SIG-M5 treated with dmso at 0.1 percent for 504 hours (cell line): ENCODE data around the gene MAGI1.
"Not testable (repeated sequence)": the region's sequence is repeated elsewhere in the genome, so short reads cannot be mapped to it uniquely, and the experiment has no call there.

Experiments
- DNase-seq: peaks from one replicate; lab custom pipeline; 2025; ENCODE audit not compliant: unreplicated experiment; lab: John Stamatoyannopoulos, UW

MAGI1 gene

DNA sequence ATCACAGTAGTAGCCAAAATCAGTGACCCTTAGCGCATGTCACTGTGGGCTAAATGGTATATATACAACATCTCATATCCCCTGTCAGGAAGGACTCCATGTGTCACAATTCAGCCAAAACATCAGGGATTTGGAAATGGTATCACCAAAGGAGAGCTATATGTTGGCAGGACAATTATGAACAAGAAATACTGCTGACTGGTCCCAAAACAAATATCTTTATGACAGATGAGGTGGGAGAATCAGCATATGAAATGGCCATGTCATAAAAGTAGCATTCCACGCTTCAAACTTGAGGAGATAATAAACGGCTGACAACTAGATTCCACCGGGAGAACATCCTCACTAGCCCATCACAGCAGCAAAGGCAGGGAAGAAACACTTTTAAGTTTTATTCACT, 158.4 kb downstream of the MAGI1 start:
- no peak for DNase-seq

DNA sequence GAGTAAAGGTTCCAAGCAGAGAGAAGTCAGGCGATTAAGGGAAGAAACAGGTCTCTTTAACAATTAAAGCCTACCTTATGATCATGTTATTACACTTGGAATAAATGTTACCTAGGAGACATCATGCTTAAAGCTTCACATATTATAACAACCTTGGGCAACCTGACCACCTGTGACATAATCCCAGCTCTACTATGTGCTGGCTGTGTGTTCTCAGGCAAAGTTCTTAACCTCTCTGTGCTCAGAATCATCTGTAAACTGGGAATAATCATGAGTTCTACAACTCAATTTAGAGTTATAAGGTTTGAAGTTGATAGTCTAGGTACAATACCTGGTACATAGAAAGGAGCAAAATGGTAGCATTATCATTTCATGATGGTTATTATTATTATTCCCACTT, 159.3 kb downstream of the MAGI1 start:
- DNase-seq, result no peak

DNA sequence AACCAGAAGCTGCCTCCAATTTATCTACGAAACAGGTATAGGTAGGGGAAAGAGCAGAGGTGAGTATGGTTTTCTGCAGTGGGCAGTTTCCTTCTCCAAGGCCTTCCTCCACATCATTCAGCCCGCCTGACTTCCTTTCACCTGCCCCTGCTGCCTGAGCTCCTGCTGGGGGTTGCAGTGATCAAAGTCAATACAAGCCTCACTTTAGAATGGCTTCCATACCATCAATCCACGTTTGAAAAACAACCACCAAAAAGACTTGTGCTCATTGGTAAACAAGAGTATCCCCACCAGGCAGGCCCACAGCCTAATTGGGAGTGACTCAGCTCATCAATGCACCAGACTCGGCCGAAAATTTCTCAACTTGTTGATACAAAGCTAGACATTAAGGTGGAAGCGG, 159.9 kb downstream of the MAGI1 start:
- no peak for DNase-seq

DNA sequence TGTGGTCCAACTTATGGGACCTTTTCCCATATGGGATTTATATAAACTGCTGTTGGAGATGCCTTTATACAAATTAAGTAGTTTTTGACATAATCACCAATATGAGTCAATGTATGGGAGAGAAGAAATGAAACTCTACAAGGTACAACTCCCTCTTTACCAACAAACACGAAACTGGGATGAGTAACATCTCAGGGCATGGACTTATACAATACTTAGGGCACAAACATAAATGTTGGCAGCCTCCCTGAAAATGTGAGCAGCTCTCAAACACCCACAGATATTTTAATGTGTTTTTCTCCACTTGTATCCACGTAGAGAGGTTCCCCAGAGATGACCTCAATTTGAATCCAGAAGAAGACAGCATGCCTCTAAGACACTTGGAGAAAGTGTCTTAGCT, 161.6 kb downstream of the MAGI1 start:
- DNase-seq, result no peak

DNA sequence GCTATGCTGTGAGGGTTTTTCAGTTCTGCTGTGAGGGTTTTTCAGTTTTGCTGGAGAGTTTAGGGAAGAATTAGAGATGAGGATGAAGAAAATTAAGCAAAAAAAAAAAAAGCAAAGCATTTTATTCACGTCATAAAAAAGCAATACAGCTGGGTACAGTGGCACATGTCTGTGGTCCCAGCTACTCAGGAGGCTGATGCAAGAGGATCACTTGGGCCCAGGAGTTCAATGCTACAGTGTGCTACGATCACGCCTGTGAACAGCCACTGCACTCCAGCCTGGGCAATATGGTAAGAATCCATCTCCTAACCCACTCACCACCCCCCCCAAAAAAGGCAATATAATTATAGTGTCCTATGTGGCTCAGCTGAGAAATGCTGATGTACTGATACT, 162.7 kb downstream of the MAGI1 start:
- DNase-seq, result no peak

DNA sequence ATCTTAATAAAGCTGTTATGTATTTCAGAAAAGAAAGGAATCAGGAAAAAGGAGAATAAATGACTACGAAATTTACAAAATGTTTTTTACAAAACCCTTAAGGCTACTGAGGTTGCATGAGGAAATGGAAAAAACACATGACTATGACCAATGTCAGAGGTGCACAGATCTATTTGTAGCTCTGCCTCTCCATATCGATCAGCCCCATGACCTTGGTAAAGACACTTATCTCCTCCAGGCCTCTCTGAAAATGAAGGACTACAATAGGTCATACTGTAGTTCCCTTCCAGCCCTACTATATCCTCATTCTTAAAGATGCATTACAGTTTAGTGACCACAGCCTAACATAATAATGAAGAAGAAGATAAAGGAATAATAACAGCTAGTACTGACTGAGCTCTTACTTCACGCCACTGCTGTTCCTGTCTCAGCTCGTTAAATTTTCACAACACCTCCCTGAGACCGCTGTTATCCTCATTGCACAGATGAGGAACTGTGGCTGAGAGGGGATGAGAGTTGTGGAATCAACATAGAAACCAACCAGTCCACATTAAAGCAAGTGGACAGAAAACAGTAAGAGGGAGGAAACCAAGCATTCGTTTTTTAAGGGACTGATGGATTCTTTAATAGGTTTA, 163.2 kb downstream of the MAGI1 start:
- no peak for DNase-seq

DNA sequence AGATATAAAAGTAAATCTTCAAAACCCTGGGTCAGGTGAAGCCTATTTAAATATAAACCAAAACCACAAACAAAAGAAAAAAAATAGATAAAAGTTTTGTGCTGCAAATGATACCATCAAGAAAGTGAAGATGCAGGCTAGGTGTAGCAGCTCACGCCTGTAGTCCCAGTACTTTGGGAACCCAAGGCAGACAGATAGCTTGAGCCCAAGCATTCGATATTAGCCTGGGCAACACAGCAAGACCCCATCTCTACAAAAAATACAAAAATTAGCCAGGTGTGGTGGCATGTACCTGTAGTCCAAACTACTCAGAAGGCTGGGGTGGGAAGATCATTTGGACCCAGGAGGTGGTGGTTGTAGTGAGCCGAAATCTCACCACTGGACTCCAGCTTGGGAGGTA, 164.8 kb downstream of the MAGI1 start:
- no peak for DNase-seq

DNA sequence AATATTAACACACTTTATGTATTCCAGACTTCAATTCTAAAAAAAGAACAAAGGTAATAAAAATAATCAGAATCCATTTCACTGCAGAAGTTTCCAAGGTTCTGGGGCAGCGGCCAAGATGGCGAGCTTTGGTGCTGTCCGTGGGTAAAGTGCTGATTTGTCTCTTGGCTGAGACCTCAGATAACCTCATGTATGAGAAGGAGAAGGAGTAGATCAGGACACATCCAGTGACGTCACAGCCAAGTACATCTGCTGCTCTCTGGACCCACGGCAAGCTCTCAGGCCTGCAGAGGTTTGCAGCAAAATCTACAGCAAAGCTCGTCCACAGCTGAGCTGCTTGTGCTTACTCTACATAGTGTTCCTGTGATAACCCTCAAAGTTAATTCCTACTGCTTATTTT, 165.7 kb downstream of the MAGI1 start:
- DNase-seq, result no peak

DNA sequence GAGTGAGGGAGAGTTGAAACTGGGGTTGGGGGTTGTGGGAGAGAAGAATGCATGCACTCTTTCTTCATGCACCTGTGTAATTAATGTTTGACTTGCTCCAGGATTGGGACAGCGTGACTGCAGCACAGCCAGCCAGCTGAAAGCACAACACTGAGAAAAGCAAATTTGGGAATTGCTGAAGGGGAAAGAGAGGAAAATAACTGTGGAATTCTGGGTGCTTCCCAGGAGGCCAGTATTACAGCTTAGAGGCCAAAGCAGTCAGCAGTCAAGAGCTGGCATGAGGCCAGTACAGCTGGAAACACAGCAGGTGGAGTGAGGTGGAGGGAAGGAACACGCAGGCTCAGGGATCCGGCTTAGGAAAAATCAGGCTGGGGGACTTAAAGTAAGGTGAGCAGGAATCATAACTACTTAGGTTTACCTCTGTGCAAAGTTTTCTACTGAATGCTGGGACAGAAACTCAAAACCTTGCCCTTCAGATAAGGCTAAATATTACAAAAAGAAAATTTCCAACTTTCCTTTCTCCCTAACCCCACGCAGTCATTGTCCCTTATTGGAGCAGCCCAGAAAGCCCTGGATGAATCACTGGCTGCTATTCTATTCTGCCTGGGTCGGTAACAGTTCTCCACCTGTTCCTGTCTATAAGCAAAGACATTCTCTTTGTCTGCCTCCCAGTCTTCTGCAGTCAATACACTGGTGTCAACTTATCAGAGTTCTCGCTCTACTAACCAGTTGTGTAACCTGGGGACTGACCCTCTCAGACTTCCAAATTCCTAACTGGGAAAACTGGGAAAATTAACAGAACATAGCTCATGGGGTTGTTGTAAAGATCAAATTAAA, 167.2 kb downstream of the MAGI1 start:
- no peak for DNase-seq

DNA sequence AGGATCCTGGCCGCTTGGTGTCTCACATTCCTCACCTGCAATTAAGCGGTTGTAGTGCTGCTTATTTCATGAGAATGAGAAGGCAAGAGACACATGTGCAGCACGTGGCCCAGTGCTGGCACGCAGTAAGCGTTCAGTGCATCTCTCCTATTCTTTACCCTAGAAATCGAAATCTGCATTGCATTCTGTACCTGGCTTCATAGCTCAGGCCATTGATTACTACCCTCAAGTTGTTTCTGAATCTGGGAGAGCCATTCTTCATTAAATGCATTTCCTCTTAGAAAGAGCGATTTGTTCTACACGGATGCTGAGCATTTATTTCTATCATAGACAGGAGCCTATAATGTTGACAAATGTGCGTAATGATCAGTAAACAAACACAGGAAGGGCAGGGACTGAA, 168.9 kb downstream of the MAGI1 start:
- no peak for DNase-seq

DNA sequence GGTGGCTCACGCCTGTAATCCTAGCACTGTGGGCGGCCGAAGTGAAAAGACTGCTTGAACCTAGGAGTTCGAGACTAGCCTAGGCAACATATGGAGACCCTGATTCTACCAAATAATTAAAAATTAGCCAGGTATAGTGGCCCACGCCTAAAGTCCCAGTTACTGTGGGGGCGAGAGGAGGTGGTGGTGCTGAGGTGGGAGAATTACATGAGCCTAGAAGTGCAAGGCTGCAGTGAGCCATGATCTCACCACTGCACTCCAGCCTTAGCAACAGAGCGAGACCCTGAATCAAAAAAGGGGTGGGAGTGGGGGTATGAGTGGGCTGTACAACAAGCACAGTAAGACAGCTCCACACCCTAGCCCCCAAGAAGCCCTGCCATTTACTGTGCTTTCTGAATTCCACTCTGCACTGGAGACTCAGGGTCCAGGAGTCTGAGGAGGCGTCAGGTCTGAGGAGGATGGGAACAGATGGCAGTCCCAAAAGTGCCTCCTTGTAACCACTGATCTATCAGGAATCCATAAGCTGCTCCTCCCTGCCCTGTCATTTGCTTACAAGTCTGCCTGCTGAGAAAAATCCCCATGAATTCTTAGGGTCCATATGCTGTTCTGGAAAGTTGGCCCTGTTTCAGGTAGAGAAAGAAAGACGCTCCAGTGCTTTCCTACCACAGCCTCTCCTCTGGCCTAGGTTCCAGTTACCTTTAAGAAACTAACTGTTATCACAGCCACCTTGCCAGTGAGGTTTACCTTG, 171.1 kb downstream of the MAGI1 start:
- DNase-seq, result no peak

DNA sequence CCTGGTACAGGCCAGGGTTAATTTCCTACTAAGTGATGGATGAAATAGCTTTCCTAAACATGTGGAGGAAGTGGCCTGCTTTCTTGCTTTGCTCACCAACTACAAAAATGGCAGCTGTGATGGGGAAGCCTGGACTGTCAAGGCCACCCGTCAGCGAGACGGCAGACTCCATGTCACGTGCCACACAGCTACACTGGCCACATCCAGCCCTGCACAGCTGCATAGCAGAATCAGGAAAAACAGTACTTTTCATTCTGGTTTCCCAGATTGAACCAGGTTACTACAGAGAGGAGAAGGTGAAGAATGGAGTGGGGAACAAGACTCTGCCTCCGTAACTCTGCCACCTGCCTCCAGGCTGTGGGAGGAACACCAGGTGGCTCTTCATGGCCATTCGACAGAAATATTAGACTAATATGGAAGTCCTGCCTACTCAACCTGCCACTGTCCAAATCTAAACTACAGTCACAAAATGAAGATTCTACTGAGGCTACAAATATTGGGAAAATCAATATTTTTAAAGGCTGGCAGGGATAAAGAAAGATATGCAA, 174.3 kb downstream of the MAGI1 start:
- DNase-seq, result no peak

DNA sequence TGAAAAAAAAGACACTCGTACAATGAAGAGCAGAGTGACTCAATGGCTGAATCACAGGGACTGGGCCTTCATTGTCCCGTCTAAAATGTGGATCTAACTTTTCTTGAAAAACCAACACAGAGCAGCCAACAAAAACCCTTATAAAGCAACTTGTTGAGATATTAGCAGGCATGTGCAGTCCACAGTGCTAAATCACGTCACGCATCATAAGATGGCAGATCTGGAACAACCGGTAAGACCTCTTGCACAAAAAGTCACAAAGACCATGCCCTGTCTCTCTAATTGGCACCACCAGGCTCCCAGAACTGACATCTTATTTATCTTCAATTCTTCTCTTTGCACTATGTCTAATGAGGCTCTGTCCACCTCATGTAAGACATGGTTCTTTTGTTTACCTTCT, 177.0 kb downstream of the MAGI1 start:
- DNase-seq, result no peak

DNA sequence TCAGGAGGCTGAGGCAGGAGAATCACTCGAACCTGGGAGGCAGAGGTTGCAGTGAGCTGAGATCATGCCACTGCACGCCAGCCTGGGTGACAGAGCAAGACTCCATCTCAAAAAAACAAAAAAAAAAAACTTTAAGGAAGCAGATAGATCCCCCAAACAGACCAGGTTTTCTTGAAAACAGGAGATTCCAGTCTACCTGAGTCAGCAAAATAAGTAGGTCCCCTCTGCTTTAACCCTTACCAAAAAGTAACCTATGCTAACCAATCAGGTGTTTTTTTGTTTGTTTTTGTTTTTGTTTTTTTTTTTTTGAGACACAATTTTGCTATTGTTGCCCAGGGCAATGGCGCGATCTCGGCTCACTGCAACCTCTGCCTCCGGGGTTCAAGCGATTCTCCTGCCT, 179.1 kb downstream of the MAGI1 start:
- DNase-seq, result not testable (repeated sequence)

DNA sequence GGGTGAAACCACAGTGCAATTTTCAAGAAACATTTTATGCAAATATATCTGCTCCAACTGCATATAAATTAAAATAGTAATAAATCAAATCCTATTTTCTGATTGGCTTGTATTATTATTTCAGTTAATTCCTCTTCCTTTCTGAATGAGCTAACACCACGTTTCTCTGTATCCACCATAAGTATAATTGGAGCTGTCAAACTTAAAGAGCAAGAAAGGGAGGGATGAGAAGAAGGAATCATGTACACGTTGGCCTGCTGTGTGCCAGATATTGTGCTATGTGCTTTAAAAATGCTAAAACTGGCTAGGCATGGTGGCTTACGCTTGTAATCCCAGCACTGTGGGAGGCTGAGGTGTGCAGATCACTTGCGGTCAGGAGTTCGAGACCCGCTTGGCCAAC, 180.0 kb downstream of the MAGI1 start:
- no peak for DNase-seq

DNA sequence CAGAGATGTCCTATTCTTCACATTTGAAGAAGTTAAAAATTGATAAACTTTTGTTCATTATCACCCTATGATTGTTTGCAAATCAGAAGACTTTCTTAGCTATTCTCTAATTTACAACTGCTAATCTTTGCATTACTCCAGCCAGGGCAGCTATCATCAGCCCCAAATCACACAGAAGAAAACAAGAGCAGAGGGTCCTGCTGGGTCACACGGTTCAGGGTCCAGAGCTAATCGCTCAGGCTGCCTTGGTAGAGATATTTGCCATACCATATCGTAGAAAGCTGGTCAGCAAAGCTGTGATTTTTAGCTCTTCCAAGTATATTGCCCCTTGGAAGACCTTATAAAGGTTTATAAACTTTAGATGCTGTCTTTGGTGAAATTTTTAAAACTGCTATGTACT, 181.4 kb downstream of the MAGI1 start:
- DNase-seq, result no peak

DNA sequence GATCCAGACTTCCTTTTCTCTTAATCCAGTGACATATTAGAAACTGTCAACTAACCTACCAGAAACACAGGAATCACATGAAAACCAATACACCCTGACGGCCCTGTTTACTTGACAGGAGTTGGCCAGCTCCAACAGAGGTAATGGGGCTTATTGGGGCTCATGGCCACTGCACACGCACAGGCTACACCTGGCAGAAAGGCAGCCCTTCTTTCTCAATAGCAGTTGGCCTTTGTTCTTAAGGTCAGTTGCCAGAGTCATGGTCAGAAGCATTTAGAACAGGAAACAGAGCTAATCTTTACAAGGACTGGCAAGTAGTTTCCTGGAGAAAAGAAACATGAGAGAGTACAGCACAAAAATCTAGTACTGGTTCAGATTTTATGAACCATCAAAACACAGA, 181.8 kb downstream of the MAGI1 start:
- no peak for DNase-seq

DNA sequence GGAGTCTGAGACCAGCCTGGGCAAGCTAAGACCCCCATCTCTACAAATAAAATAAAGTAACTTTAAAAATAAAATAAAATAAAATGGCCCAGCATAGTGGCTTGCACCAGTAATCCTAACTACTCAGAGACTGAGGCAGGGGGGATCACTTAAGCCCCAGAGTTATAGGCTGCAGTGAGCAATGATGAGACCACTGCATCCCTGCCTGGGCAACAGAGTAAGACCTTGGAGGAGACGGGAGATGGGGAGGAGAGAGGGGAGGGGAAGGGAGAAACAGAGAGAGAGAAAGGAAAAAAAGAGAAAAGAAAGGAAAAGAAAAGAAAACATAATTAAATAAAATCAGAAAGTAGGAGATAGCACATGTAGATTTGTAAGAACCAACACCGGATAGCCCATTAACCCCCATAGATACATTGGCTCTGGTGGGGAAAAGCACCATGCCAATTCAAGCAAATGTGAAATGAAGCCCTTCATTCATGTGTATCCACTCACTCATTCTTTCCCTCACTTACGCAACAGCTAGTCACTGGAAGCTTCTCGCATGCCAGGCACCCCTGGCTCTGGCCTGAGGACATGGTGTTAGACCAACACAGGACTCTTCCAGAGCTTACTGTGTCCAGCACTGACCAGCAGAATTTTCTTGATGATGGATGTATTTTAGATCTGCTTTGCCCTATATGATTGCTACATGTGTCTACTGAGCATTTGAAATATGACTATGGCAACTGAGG, 183.2 kb downstream of the MAGI1 start:
- no peak for DNase-seq

DNA sequence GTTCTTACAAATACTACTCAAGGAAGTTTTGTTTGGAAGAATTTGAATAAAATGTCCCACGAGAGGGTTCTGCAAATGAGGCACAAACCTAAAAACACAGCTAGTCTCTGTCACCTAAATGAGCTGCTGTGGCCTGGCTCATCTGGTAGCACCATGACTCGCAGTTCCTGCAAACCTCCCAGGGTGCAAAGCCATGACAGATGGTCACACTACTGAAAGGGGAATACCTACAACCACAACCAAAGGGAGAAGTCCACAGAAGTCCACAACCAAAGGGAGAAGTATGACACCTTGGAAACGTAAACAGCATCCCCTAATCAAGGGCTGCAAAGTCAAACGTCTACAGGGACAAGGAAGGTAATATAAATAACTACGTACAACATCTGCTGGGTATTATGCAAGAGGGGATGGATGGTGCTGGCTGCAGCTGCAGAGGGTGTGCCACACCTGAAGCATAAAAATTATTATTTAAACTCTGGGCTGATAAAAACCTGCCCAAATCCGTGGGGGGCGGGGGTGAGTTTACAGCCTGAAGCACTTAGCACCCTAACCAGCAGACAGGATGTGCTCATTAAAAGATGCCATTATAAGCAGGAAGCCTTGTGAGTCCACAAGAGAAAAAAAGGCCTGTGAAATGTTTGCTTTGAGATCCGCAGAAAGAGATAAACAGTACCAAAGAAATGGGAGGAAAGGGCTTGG, 184.0 kb downstream of the MAGI1 start:
- no peak for DNase-seq

DNA sequence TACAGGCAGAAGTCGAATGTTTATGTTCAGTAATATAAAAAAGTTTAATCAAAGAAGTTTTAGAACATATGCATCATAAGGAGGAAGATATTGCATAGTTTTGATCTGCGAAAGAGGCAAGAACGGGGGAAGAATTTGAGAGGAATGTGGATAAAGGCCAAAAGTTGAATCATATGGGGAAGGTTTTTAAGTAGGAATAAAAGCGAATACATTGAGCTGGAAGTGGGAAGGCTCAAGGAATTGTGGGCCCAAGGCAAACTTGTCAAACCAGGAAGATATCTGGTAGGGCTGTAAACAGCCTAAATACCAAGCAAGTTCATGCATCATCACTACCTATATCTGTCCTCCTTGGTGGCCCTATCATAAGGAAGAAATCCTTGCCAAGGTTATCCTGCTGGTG, 186.9 kb downstream of the MAGI1 start:
- no peak for DNase-seq

DNA sequence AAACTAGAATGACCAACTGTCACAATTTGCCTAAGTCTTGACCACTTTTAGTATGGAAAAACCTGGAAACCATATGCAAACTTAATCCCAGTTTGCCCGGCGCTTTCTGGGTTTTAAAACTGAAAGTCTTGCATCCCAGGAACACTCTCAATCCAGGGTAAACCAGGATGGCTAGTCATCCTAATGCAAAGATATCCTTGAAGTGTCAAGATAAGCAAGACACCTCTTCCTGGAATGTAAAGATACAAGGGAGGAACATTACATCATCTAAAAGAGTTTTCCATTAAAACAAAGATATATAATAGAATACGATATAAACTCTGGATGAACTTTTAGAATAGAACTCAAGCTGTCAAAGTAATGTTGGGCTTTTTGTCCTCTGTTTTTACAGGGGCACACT, 188.5 kb downstream of the MAGI1 start:
- DNase-seq, result no peak
